Aorta (tissue), 5 donors: ENCODE results near the gene ANXA6. TPM values are rescaled to one million over a fixed set of nuclear protein-coding genes. Genes with fewer than 3 reads are reported as not detected.

Source experiments
- ATAC-seq: fragments of 200-7000 bp; cut with Tn5 transposase; one replicate; pipeline ENCODE4 v1.9.1; 2022; ENCODE audit warnings: moderate library complexity; ENCODE audit not compliant: low FRiP score
- DNase-seq, 2 donors: peaks; one replicate each; pipeline ENCODE4 v3.0.0-alpha.2; 2020
- H3K27ac ChIP-seq, 2 donors: one replicate each; pipeline ENCODE4 v1.5.1; 2013; ENCODE audit warnings: low read length in 2 of 2, mild to moderate bottlenecking in 2 of 2, moderate library complexity in 2 of 2, control low read depth in 1 of 2, inconsistent platforms in 1 of 2, low read depth in 1 of 2
- H3K27me3 ChIP-seq, 2 donors: one replicate each; pipeline ENCODE4 v1.6.1; 2013; ENCODE audit warnings: control low read depth in 1 of 2, low read length in 1 of 2, mild to moderate bottlenecking in 1 of 2, moderate library complexity in 1 of 2; ENCODE audit not compliant: insufficient read depth in 2 of 2, control insufficient read depth in 1 of 2
- H3K36me3 ChIP-seq, 2 donors: one replicate each; pipeline ENCODE4 v1.6.1; 2013; ENCODE audit warnings: control low read depth in 1 of 2, low read length in 1 of 2, mild to moderate bottlenecking in 1 of 2; ENCODE audit not compliant: insufficient read depth in 2 of 2, control insufficient read depth in 1 of 2
- H3K4me1 ChIP-seq, 2 donors: one replicate each; pipeline ENCODE4 v1.6.1; 2013; ENCODE audit warnings: low read length in 2 of 2, control low read depth in 1 of 2, mild to moderate bottlenecking in 1 of 2, moderate library complexity in 1 of 2; ENCODE audit not compliant: insufficient read depth in 2 of 2, control insufficient read depth in 1 of 2
- H3K4me3 ChIP-seq, 2 donors: one replicate each; pipeline ENCODE4 v1.5.1; 2013; ENCODE audit warnings: low read length in 2 of 2, control low read depth in 1 of 2, mild to moderate bottlenecking in 1 of 2
- H3K9me3 ChIP-seq: one replicate; pipeline ENCODE4 v1.6.1; 2013; ENCODE audit warnings: mild to moderate bottlenecking, low read length; ENCODE audit not compliant: control insufficient read depth
- WGBS, 2 donors: extraction: QIAGEN DNeasy Blood & Tissue Kit; methylation state at CpG; one replicate each; pipeline ENCODE4 v1.1.7; 2013; 5-methylcytosine and 5-hydroxymethylcytosine counted together
- intact Hi-C, 2 donors: fragments of 100-400 bp; cut with DNase I; formaldehyde crosslinking; loops; one replicate each; pipeline versions ENCODE4 v1.14.2 to v1.15.0; 2022
- polyA plus RNA-seq, 2 donors: library from polyadenylated mRNA; stranded (reverse); fragments of 200-250 nt; gene quantifications; one replicate each; pipeline ENCODE4 v1.2.3, GENCODE V29; 2013
- total RNA-seq, 2 donors: library from RNA; stranded (reverse); fragmentation: NEBNext Ultra II Directional; extraction: Animal tissue kit (Norgen Biotek cat#: 25700); gene quantifications; one replicate each; pipeline ENCODE4 v1.2.1, GENCODE V29; 2021
- donor health status: healthy with polysubstance abuse.
- donor health status: Bipolar disorder and iron deficiency.
- donor health status: DM: no; HTN: no; CAD: no.
- donor health status: DM: no; HTN: no; CAD: no.
- donor health status: DM: yes; HTN: yes; CAD: no.

The ANXA6 gene
- total and polyA plus RNA-seq, 4 donors = 93.4 to 284 (median 232) TPM

- 81 to 85% methylated on average over 2 of the region's 2 CpGs for WGBS, 2 donors
- no peak for ATAC-seq
- H3K4me3 ChIP-seq = no peak overlapping the region
- H3K9me3 ChIP-seq = no peaks in the 10 kb centered on the region
- intact Hi-C loops = no loop called here
- no peaks in the 10 kb centered on the region for H3K4me1 ChIP-seq
- H3K36me3 ChIP-seq = no peaks in the 10 kb centered on the region
- DNase-seq = no peak
- H3K27me3 ChIP-seq = no peaks in the 10 kb centered on the region
- no peak overlapping the region for H3K27ac ChIP-seq
Measured at GRCh38 chr5:151092762-151093161, 64.8 kb downstream of the ANXA6 start.

- Histone ChIP-seq H3K27ac (no peak overlapping the region), H3K4me1 (no peaks in the 10 kb centered on the region), H3K4me3 (no peak overlapping the region), H3K36me3 (no peaks in the 10 kb centered on the region), H3K27me3 (no peaks in the 10 kb centered on the region), H3K9me3 (no peaks in the 10 kb centered on the region)
- intact Hi-C loops = no loop called here
- ATAC-seq = no peak
- WGBS, 2 donors = 73 to 86% methylated on average over 2 of the region's 2 CpGs
- DNase-seq = no peak
Measured at GRCh38 chr5:151089726-151090125, 67.9 kb downstream of the ANXA6 start.

GRCh38 chr5:151088986-151089385 lies 68.6 kb downstream of the ANXA6 start:
- no peak for DNase-seq
- no peak overlapping the region for H3K4me3 ChIP-seq
- intact Hi-C loops = no loop called here
- no peak overlapping the region for H3K27ac ChIP-seq
- no peak for ATAC-seq
- H3K9me3 ChIP-seq = no peaks in the 10 kb centered on the region
- no peaks in the 10 kb centered on the region for H3K27me3 ChIP-seq
- H3K36me3 ChIP-seq = no peaks in the 10 kb centered on the region
- H3K4me1 ChIP-seq = no peaks in the 10 kb centered on the region
- 79 to 81% methylated on average over 4 of the region's 4 CpGs for WGBS, 2 donors

- no peaks in the 10 kb centered on the region for H3K36me3 ChIP-seq
- H3K4me1 ChIP-seq = no peaks in the 10 kb centered on the region
- intact Hi-C loops = no loop called here
- no peaks in the 10 kb centered on the region for H3K9me3 ChIP-seq
- ATAC-seq (no peak), DNase-seq (peak in 1 of 2 donors; percentile 30)
- no peak overlapping the region for H3K27ac ChIP-seq
- H3K27me3 ChIP-seq = no peaks in the 10 kb centered on the region
- 96 to 100% methylated on average over 7 of the region's 7 CpGs for WGBS, 2 donors
- H3K4me3 ChIP-seq = no peak overlapping the region
Measured at GRCh38 chr5:151087486-151087885, 70.1 kb downstream of the ANXA6 start.

- H3K4me1 ChIP-seq = no peaks in the 10 kb centered on the region
- ATAC-seq (no peak), DNase-seq (peak in 1 of 2 donors; percentile 72)
- no peaks in the 10 kb centered on the region for H3K36me3 ChIP-seq
- no peak overlapping the region for H3K4me3 ChIP-seq
- no peak overlapping the region for H3K27ac ChIP-seq
- no peaks in the 10 kb centered on the region for H3K27me3 ChIP-seq
- 63 to 82% methylated on average over 10 of the region's 10 CpGs for WGBS, 2 donors
- no peaks in the 10 kb centered on the region for H3K9me3 ChIP-seq
- intact Hi-C loops = no loop called here
Measured at GRCh38 chr5:151086905-151087360, 70.6 kb downstream of the ANXA6 start.

- H3K4me1 ChIP-seq = no peaks in the 10 kb centered on the region
- H3K36me3 ChIP-seq = no peaks in the 10 kb centered on the region
- 54 to 70% methylated on average over 6 of the region's 6 CpGs for WGBS, 2 donors
- ATAC-seq (no peak), DNase-seq (peak in 1 of 2 donors; percentile 53)
- H3K9me3 ChIP-seq = no peaks in the 10 kb centered on the region
- no peaks in the 10 kb centered on the region for H3K27me3 ChIP-seq
- no peak overlapping the region for H3K27ac ChIP-seq
- no peak overlapping the region for H3K4me3 ChIP-seq
- intact Hi-C loops = no loop called here
Measured at GRCh38 chr5:151086192-151086869, 71.2 kb downstream of the ANXA6 start.

- WGBS, 2 donors = 40 to 53% methylated on average over 9 of the region's 9 CpGs
- Histone ChIP-seq H3K27ac (no peak overlapping the region), H3K4me1 (no peaks in the 10 kb centered on the region), H3K4me3 (no peak overlapping the region), H3K36me3 (no peaks in the 10 kb centered on the region), H3K27me3 (no peaks in the 10 kb centered on the region), H3K9me3 (no peaks in the 10 kb centered on the region)
- peak; percentile 61 to 88 for DNase-seq
- intact Hi-C loops = no loop called here
- ATAC-seq = peak; percentile 62
Measured at GRCh38 chr5:151085517-151086041, 72.0 kb downstream of the ANXA6 start.

GRCh38 chr5:151084363-151084762 lies 73.2 kb downstream of the ANXA6 start:
- H3K4me3 ChIP-seq = no peak overlapping the region
- peak in 1 of 2 donors; percentile 62 for DNase-seq
- no peaks in the 10 kb centered on the region for H3K36me3 ChIP-seq
- intact Hi-C loops = no loop called here
- no peaks in the 10 kb centered on the region for H3K27me3 ChIP-seq
- H3K9me3 ChIP-seq = no peaks in the 10 kb centered on the region
- no peak overlapping the region for H3K27ac ChIP-seq
- no peaks in the 10 kb centered on the region for H3K4me1 ChIP-seq
- ATAC-seq = no peak
- 93 to 95% methylated on average over 7 of the region's 7 CpGs for WGBS, 2 donors

- no peaks in the 10 kb centered on the region for H3K27me3 ChIP-seq
- DNase-seq (peak in 1 of 2 donors; percentile 59), ATAC-seq (no peak)
- no peak overlapping the region for H3K27ac ChIP-seq
- WGBS, 2 donors = 88 to 96% methylated on average over 3 of the region's 3 CpGs
- no peak overlapping the region for H3K4me3 ChIP-seq
- intact Hi-C loops = no loop called here
- H3K9me3 ChIP-seq = no peaks in the 10 kb centered on the region
- H3K4me1 ChIP-seq = no peaks in the 10 kb centered on the region
- H3K36me3 ChIP-seq = no peaks in the 10 kb centered on the region
Measured at GRCh38 chr5:151083081-151083676, 74.4 kb downstream of the ANXA6 start.
